ENCODE measurements around the gene IGFL3.

IGFL3 gene

GRCh38 chr19:46089432-46089831 lies 35.1 kb downstream of the IGFL3 start:
- peaks cover 7% of the 10 kb centered on the region; the same call in 1 of the 2 replicates for H3K27me3 ChIP-seq (ENCODE audit: insufficient read depth, low read length)

GRCh38 chr19:46088101-46088500 lies 36.4 kb downstream of the IGFL3 start:
- Histone ChIP-seq H3K4me3 (ENCODE audit: low read depth, low read length, poor library complexity, severe bottlenecking) (no peak overlapping the region), H3K27ac (ENCODE audit: low read depth, low read length, poor library complexity, severe bottlenecking) (no peak overlapping the region), H3K4me2 (ENCODE audit: low read length) (no peak overlapping the region), H3K9me3 (ENCODE audit: low read length) (peaks cover 4% of the 10 kb centered on the region; the same call in 1 of the 2 replicates), H3F3A (ENCODE audit: insufficient read depth, low read length) (no peaks in the 10 kb centered on the region), H3K9me2 (ENCODE audit: low read depth, low read length) (no peaks in the 10 kb centered on the region), H2AFZ (ENCODE audit: low read length) (no peak overlapping the region), H3K4me1 (ENCODE audit: insufficient read depth, low read length, severe bottlenecking) (no peaks in the 10 kb centered on the region), H3K27me3 (ENCODE audit: insufficient read depth, low read length) (peaks cover 7% of the 10 kb centered on the region; the same call in 1 of the 2 replicates), H3K36me3 (ENCODE audit: insufficient read depth, low read length) (no peaks in the 10 kb centered on the region), H3K79me2 (ENCODE audit: insufficient read depth, low read length) (no peaks in the 10 kb centered on the region), H3K9ac (ENCODE audit: low read length) (no peak overlapping the region), H4K20me1 (ENCODE audit: insufficient read depth, low read length) (no peaks in the 10 kb centered on the region)
- no peak for TF ChIP-seq EZH2 (IDR thresholded peaks at IDR 0.05; ENCODE audit: borderline replicate concordance, low read length)
- no peak for TF ChIP-seq CTCF (IDR thresholded peaks at IDR 0.05; ENCODE audit: low read length)

More at GRCh38 chr19:46089432-46089831, 35.1 kb downstream of the IGFL3 start:
- Histone ChIP-seq H3K27ac (ENCODE audit: low read depth, low read length, poor library complexity, severe bottlenecking) (no peak overlapping the region), H3K9ac (ENCODE audit: low read length) (no peak overlapping the region), H3K4me2 (ENCODE audit: low read length) (no peak overlapping the region), H2AFZ (ENCODE audit: low read length) (no peak overlapping the region), H3K9me2 (ENCODE audit: low read depth, low read length) (no peaks in the 10 kb centered on the region), H3K36me3 (ENCODE audit: insufficient read depth, low read length) (no peaks in the 10 kb centered on the region), H4K20me1 (ENCODE audit: insufficient read depth, low read length) (no peaks in the 10 kb centered on the region), H3F3A (ENCODE audit: insufficient read depth, low read length) (no peaks in the 10 kb centered on the region), H3K4me3 (ENCODE audit: low read depth, low read length, poor library complexity, severe bottlenecking) (no peak overlapping the region), H3K79me2 (ENCODE audit: insufficient read depth, low read length) (no peaks in the 10 kb centered on the region), H3K9me3 (ENCODE audit: low read length) (peaks cover 4% of the 10 kb centered on the region; the same call in 1 of the 2 replicates), H3K4me1 (ENCODE audit: insufficient read depth, low read length, severe bottlenecking) (no peaks in the 10 kb centered on the region)
- TF ChIP-seq EZH2 (IDR thresholded peaks at IDR 0.05; ENCODE audit: borderline replicate concordance, low read length) (no peak), CTCF (IDR thresholded peaks at IDR 0.05; ENCODE audit: low read length) (no peak)

DNA sequence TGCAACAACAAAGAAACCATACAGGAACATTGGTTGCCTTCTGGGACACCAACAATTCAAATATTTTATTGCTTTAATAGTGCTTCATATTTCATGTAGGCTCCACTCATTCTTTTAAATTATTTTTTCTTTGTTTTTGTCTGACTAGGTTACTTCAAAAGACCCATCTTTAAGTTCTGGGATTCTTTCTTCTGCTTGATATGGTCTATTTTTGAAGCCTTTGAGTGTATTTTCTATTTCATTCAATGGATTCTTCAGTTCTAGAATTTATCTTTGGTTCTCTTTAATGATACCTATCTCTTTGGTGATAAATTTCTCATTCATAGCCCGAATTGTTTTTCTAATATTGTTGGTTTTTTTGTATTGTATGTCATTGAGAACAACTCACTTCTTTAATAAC lies 38.6 kb downstream of the IGFL3 start:
- no peaks in the 10 kb centered on the region for H3K36me3 ChIP-seq (ENCODE audit: insufficient read depth, low read length)
- H3K79me2 ChIP-seq (ENCODE audit: insufficient read depth, low read length) = no peaks in the 10 kb centered on the region
- peaks cover 4% of the 10 kb centered on the region; the same call in 1 of the 2 replicates for H3K9me3 ChIP-seq (ENCODE audit: low read length)
- H3K27ac ChIP-seq (ENCODE audit: low read depth, low read length, poor library complexity, severe bottlenecking) = no peak overlapping the region
- no peak overlapping the region for H3K4me2 ChIP-seq (ENCODE audit: low read length)
- no peak overlapping the region for H3K4me3 ChIP-seq (ENCODE audit: low read depth, low read length, poor library complexity, severe bottlenecking)
- H3K9ac ChIP-seq (ENCODE audit: low read length) = no peak overlapping the region
- H4K20me1 ChIP-seq (ENCODE audit: insufficient read depth, low read length) = no peaks in the 10 kb centered on the region
- TF ChIP-seq CTCF (IDR thresholded peaks at IDR 0.05; ENCODE audit: low read length) (no peak), EZH2 (IDR thresholded peaks at IDR 0.05; ENCODE audit: borderline replicate concordance, low read length) (no peak)
- no peak overlapping the region for H2AFZ ChIP-seq (ENCODE audit: low read length)
- peaks cover 7% of the 10 kb centered on the region; the same call in 1 of the 2 replicates for H3K27me3 ChIP-seq (ENCODE audit: insufficient read depth, low read length)
- no peaks in the 10 kb centered on the region for H3K4me1 ChIP-seq (ENCODE audit: insufficient read depth, low read length, severe bottlenecking)
- no peaks in the 10 kb centered on the region for H3F3A ChIP-seq (ENCODE audit: insufficient read depth, low read length)
- no peaks in the 10 kb centered on the region for H3K9me2 ChIP-seq (ENCODE audit: low read depth, low read length)
